SU-DHL-6 (cell line): Measurements from ENCODE around the gene LPXN.

Experiments used
- H2AFZ ChIP-seq: fragments of 200-600 bp; sonication (generic); 2 replicates; pipeline ENCODE4 v1.6.1; 2014; ENCODE audit warnings: low read depth, mild to moderate bottlenecking, moderate library complexity, mixed read lengths, antibody characterized with exemption, low read length; ENCODE audit not compliant: severe bottlenecking
- H3F3A ChIP-seq: fragments of 200-600 bp; shearing (Covaris generic); 2 replicates; pipeline ENCODE4 v1.6.0; 2016; ENCODE audit warnings: antibody characterized with exemption, mild to moderate bottlenecking; ENCODE audit not compliant: insufficient read depth
- H3K27ac ChIP-seq: fragments of 200-600 bp; sonication (generic); 2 replicates; pipeline ENCODE4 v1.5.1; 2016; ENCODE audit warnings: low read depth, mild to moderate bottlenecking, low read length, moderate library complexity, mixed read lengths
- H3K27me3 ChIP-seq: fragments of 200-600 bp; sonication (generic), shearing (Covaris generic); 2 replicates; pipeline ENCODE4 v1.6.0; 2014; ENCODE audit warnings: mild to moderate bottlenecking, low read length
- H3K36me3 ChIP-seq: fragments of 200-600 bp; sonication (generic); 2 replicates; pipeline ENCODE4 v1.6.1; 2014; ENCODE audit warnings: mild to moderate bottlenecking, low read length, mixed read lengths
- H3K4me2 ChIP-seq: fragments of 300-600, 200-600 bp; shearing (Covaris generic), sonication (generic); 2 replicates; pipeline ENCODE4 v1.6.0; 2014; ENCODE audit warnings: low read length, low read depth, mild to moderate bottlenecking; ENCODE audit not compliant: poor library complexity, severe bottlenecking
- H3K4me3 ChIP-seq: fragments of 200-600 bp; sonication (generic); 2 replicates; pipeline ENCODE4 v1.5.1; 2014; ENCODE audit warnings: antibody characterized with exemption, low read length, mild to moderate bottlenecking, mixed read lengths; ENCODE audit not compliant: insufficient read depth, poor library complexity, severe bottlenecking
- H3K79me2 ChIP-seq: fragments of 200-600 bp; sonication (generic); 2 replicates; pipeline ENCODE4 v1.6.1; 2014; ENCODE audit warnings: mild to moderate bottlenecking, low read length, moderate library complexity; ENCODE audit not compliant: insufficient read depth
- H3K9ac ChIP-seq: fragments of 200-600 bp; sonication (generic); 2 replicates; pipeline ENCODE4 v1.7.0; 2014; ENCODE audit warnings: mild to moderate bottlenecking, low read length
- H3K9me2 ChIP-seq: fragments of 200-600 bp; sonication (generic); replicated peaks from 2 replicates; pipeline ENCODE4 v1.6.1; 2014; ENCODE audit warnings: low read length; ENCODE audit not compliant: insufficient read depth
- H3K9me3 ChIP-seq: fragments of 200-600 bp; sonication (generic); 2 replicates; pipeline ENCODE4 v1.6.1; 2014; ENCODE audit warnings: low read length, mixed read lengths; ENCODE audit not compliant: insufficient read depth
- H4K20me1 ChIP-seq: fragments of 200-600 bp; sonication (generic); 2 replicates; pipeline ENCODE4 v1.6.1; 2014; ENCODE audit warnings: low read depth, mild to moderate bottlenecking, antibody characterized with exemption, low read length, moderate library complexity, mixed read lengths
- EZH2phosphoT487 ChIP-seq: fragments of 200-600 bp; sonication (generic), shearing (Covaris generic); conservative IDR thresholded peaks from 2 replicates; pipeline ENCODE4 v1.6.1; 2018; ENCODE audit warnings: mild to moderate bottlenecking, antibody characterized with exemption, low read length, moderate library complexity, mixed read lengths
- TF ChIP-seq, protein P1 (sequence below): fragments of 200-600 bp; sonication (generic); IDR thresholded peaks from one replicate; pipeline ENCODE4 v1.5.1; 2017; ENCODE audit warnings: antibody characterized with exemption, mild to moderate bottlenecking, low read length, moderate library complexity; ENCODE audit not compliant: insufficient read depth, poor library complexity, severe bottlenecking

LPXN gene

GRCh38 chr11:58495906-58496305 lies 79.8 kb downstream of the LPXN start:
- no peak overlapping the region for H3K4me2 ChIP-seq
- no peak overlapping the region for H3K27ac ChIP-seq
- H3K27me3 ChIP-seq = no peaks in the 10 kb centered on the region

DNA sequence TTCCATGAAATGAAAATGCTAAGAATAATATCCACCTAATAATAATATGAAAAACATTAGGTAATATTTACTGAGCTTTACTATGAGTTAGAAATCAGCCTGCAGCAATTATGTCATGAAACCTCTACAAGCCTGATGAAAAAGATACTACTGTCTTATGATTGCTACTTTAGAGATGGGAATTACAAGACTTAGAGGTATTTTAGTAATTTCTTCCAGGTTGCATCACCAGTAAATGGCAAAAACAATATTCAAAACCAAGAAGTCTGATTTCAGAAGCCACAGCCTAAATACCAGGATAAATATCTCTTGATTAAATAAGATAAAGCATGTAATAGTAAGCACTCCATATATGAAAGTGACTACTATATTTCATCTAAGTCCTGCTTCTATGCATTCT lies 81.6 kb downstream of the LPXN start:
- no peaks in the 10 kb centered on the region for H3K36me3 ChIP-seq
- H3K4me3 ChIP-seq = no peak overlapping the region
- TF ChIP-seq EZH2phosphoT487 = no peak
- TF ChIP-seq, protein P1, sequence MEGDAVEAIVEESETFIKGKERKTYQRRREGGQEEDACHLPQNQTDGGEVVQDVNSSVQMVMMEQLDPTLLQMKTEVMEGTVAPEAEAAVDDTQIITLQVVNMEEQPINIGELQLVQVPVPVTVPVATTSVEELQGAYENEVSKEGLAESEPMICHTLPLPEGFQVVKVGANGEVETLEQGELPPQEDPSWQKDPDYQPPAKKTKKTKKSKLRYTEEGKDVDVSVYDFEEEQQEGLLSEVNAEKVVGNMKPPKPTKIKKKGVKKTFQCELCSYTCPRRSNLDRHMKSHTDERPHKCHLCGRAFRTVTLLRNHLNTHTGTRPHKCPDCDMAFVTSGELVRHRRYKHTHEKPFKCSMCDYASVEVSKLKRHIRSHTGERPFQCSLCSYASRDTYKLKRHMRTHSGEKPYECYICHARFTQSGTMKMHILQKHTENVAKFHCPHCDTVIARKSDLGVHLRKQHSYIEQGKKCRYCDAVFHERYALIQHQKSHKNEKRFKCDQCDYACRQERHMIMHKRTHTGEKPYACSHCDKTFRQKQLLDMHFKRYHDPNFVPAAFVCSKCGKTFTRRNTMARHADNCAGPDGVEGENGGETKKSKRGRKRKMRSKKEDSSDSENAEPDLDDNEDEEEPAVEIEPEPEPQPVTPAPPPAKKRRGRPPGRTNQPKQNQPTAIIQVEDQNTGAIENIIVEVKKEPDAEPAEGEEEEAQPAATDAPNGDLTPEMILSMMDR = no peak
- H3K79me2 ChIP-seq = no peaks in the 10 kb centered on the region
- H3K27me3 ChIP-seq = no peaks in the 10 kb centered on the region
- H3K27ac ChIP-seq = no peak overlapping the region
- H3K9ac ChIP-seq = no peak overlapping the region
- no peaks in the 10 kb centered on the region for H3K9me3 ChIP-seq
- H4K20me1 ChIP-seq = no peaks in the 10 kb centered on the region
- H2AFZ ChIP-seq = no peak overlapping the region
- no peak overlapping the region for H3K4me2 ChIP-seq
- no peaks in the 10 kb centered on the region for H3K9me2 ChIP-seq
- H3F3A ChIP-seq = no peaks in the 10 kb centered on the region

More at GRCh38 chr11:58495906-58496305, 79.8 kb downstream of the LPXN start:
- no peak overlapping the region for H2AFZ ChIP-seq
- H3F3A ChIP-seq = no peaks in the 10 kb centered on the region
- no peaks in the 10 kb centered on the region for H3K79me2 ChIP-seq
- no peaks in the 10 kb centered on the region for H4K20me1 ChIP-seq
- TF ChIP-seq EZH2phosphoT487 = no peak
- TF ChIP-seq, protein P1 = no peak
- no peaks in the 10 kb centered on the region for H3K36me3 ChIP-seq
- no peak overlapping the region for H3K4me3 ChIP-seq
- no peaks in the 10 kb centered on the region for H3K9me2 ChIP-seq
- no peaks in the 10 kb centered on the region for H3K9me3 ChIP-seq
- H3K9ac ChIP-seq = no peak overlapping the region

DNA sequence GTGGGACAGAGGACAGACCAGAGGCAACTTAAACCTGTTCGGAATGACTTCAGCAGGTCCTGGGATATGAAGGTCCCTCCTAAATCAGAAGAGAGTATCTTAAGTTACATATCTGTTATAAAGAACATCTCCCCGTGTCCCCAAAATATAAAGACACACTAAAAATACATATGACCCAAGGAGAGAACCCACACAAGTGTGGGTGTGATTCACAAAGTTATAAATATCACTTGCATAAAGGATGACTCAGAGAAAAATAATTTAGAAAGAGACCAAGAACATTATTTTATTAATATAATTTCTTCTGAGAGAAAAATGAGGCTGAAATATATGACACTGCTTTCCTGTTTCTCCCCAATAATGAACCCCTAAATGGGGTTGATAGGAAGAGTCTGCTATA lies 82.0 kb downstream of the LPXN start:
- Histone ChIP-seq H3K36me3 (no peaks in the 10 kb centered on the region), H3K27ac (no peak overlapping the region), H3K4me2 (no peak overlapping the region), H4K20me1 (no peaks in the 10 kb centered on the region), H3K9me2 (no peaks in the 10 kb centered on the region), H3K9me3 (no peaks in the 10 kb centered on the region), H3F3A (no peaks in the 10 kb centered on the region), H3K4me3 (no peak overlapping the region), H2AFZ (no peak overlapping the region), H3K27me3 (no peaks in the 10 kb centered on the region), H3K79me2 (no peaks in the 10 kb centered on the region), H3K9ac (no peak overlapping the region)
- TF ChIP-seq, protein P1 = no peak
- TF ChIP-seq EZH2phosphoT487 = no peak
